ENCODE measurements around the gene MCM5.

- TF ChIP-seq, protein P1, sequence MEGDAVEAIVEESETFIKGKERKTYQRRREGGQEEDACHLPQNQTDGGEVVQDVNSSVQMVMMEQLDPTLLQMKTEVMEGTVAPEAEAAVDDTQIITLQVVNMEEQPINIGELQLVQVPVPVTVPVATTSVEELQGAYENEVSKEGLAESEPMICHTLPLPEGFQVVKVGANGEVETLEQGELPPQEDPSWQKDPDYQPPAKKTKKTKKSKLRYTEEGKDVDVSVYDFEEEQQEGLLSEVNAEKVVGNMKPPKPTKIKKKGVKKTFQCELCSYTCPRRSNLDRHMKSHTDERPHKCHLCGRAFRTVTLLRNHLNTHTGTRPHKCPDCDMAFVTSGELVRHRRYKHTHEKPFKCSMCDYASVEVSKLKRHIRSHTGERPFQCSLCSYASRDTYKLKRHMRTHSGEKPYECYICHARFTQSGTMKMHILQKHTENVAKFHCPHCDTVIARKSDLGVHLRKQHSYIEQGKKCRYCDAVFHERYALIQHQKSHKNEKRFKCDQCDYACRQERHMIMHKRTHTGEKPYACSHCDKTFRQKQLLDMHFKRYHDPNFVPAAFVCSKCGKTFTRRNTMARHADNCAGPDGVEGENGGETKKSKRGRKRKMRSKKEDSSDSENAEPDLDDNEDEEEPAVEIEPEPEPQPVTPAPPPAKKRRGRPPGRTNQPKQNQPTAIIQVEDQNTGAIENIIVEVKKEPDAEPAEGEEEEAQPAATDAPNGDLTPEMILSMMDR (IDR thresholded peaks at IDR 0.05; ENCODE audit: low read length) = no peak
- no peak for TF ChIP-seq EZH2 (optimal IDR thresholded peaks at IDR 0.05; ENCODE audit: low read depth, low read length)
Measured at GRCh38 chr22:35473971-35474370, 74.0 kb downstream of the MCM5 start.
